Endometrial microvascular endothelial cells (primary cell): Measurements from ENCODE around the gene DDIT3. TPM values are rescaled to one million over a fixed set of nuclear protein-coding genes. Genes with fewer than 3 reads are reported as not detected.
"Not testable (repeated sequence)": the region's sequence is repeated elsewhere in the genome, so short reads cannot be mapped to it uniquely, and the experiment has no call there.

ENCODE experiments used
- in situ Hi-C: cut with HindIII; loops from 2 replicates; pipeline ENCODE4 v1.10.0; 2017; ENCODE audit warnings: low sequenced_read_pairs, low pct_unique_long_range_greater_than_20kb; ENCODE audit errors: inconsistent ontology term
- total RNA-seq: library from RNA; depleted of rRNA; stranded (reverse); fragments of >200 nt; gene quantifications from one replicate; pipeline ENCODE4 v1.2.3, GENCODE V29; 2015; ENCODE audit errors: inconsistent ontology term

DDIT3 gene
- 6.6 TPM for total RNA-seq

- in situ Hi-C loops, result no loop called here
Measured at GRCh38 chr12:57520053-57520818, at the start of gene DDIT3. Gene DDIT3 (minus strand): TSS chr12:57520514. CDS start chr12:57517406, 3,108 bp downstream.

- in situ Hi-C loops, result no loop called here
Measured at GRCh38 chr12:57569858-57570257, 49.5 kb upstream of the DDIT3 start.

- in situ Hi-C loops, result no loop called here
Measured at GRCh38 chr12:57568838-57569237, 48.5 kb upstream of the DDIT3 start.

- in situ Hi-C loops, result no loop called here
Measured at GRCh38 chr12:57564178-57564740, 43.9 kb upstream of the DDIT3 start.

- in situ Hi-C loops, result no loop called here
Measured at GRCh38 chr12:57563358-57563757, 43.0 kb upstream of the DDIT3 start.

GRCh38 chr12:57561117-57561516 lies 40.8 kb upstream of the DDIT3 start:
- in situ Hi-C loops, result not testable (repeated sequence)

- in situ Hi-C loops, result no loop called here
Measured at GRCh38 chr12:57560516-57560915, 40.2 kb upstream of the DDIT3 start.

- in situ Hi-C loops, result no loop called here
Measured at GRCh38 chr12:57558864-57559263, 38.5 kb upstream of the DDIT3 start.

GRCh38 chr12:57554897-57555296 lies 34.6 kb upstream of the DDIT3 start:
- in situ Hi-C loops, result no loop called here

GRCh38 chr12:57554453-57554852 lies 34.1 kb upstream of the DDIT3 start:
- in situ Hi-C loops, result no loop called here

- in situ Hi-C loops, result no loop called here
Measured at GRCh38 chr12:57553343-57554202, 33.3 kb upstream of the DDIT3 start.

- in situ Hi-C loops, result no loop called here
Measured at GRCh38 chr12:57552835-57553313, 32.6 kb upstream of the DDIT3 start.

GRCh38 chr12:57552306-57552651 lies 32.0 kb upstream of the DDIT3 start:
- in situ Hi-C loops, result no loop called here

GRCh38 chr12:57551637-57552305 lies 31.5 kb upstream of the DDIT3 start:
- in situ Hi-C loops, result no loop called here

- in situ Hi-C loops, result no loop called here
Measured at GRCh38 chr12:57550641-57551549, 30.6 kb upstream of the DDIT3 start.

- in situ Hi-C loops, result no loop called here
Measured at GRCh38 chr12:57549909-57550640, 29.8 kb upstream of the DDIT3 start, which contains the start of gene KIF5A. Gene KIF5A (plus strand): TSS chr12:57550044. CDS start chr12:57550272, 228 bp downstream.

- in situ Hi-C loops, result no loop called here
Measured at GRCh38 chr12:57549203-57549908, 29.0 kb upstream of the DDIT3 start.
